ENCODE measurements around the gene ZMYND12. TPM values are rescaled to one million over a fixed set of nuclear protein-coding genes. Genes with fewer than 3 reads are reported as not detected.

The ZMYND12 gene
- total and polyA plus RNA-seq, 7 experiments from 2014 or later, result 0.14 to 1.6 (median 1.1) TPM

- intact Hi-C loops (cut with micrococcal nuclease), result no loop called here
- H3K27me3 Mint-ChIP-seq, result peaks cover 0 to 9% (median 0%) of the 10 kb centered on the region in 5 donors
- ATAC-seq, result no peak
- Histone ChIP-seq H3K4me3 (ENCODE audit: low read length) (no peak overlapping the region), H3K36me3 (ENCODE audit: control insufficient read depth in 2 of 3, insufficient read depth in 3 of 3, low read length in 3 of 3) (no peaks in the 10 kb centered on the region), H3K27ac (ENCODE audit: low read depth, low read length) (no peak overlapping the region), H3K27me3 (ENCODE audit: control insufficient read depth in 2 of 2, insufficient read depth in 2 of 2, low read length in 2 of 2) (peaks cover 0 to 3% of the 10 kb centered on the region in 2 donors), H3K9me3 (ENCODE audit: control insufficient read depth in 2 of 3, low read length in 3 of 3) (no peaks in the 10 kb centered on the region), H3K4me1 (ENCODE audit: control insufficient read depth in 2 of 2, insufficient read depth in 2 of 2, low read length in 2 of 2) (no peaks in the 10 kb centered on the region)
- no peaks in the 10 kb centered on the region for H3K9me3 Mint-ChIP-seq
- no peak overlapping the region for H3K4me3 Mint-ChIP-seq
- H3K27ac Mint-ChIP-seq, result no peak overlapping the region
- CTCF ChIA-PET, result interaction anchor here (1.4 kb wide), 1 partner anchor 260 kb away, joined by 3 read pairs; no protein-coding TSS in a partner anchor
- H3K36me3 Mint-ChIP-seq, result peaks cover 0 to 17% (median 0%) of the 10 kb centered on the region in 5 donors
- peaks cover 0 to 4% (median 0%) of the 10 kb centered on the region in 7 donors for H3K4me1 Mint-ChIP-seq
- POLR2A ChIA-PET, result interaction anchor here (0.7 kb wide), 1 partner anchor 22 kb away, joined by 3 read pairs; the partner anchor contains the start of gene ZMYND12
- no peak for DNase-seq
Observed at GRCh38 chr1:42433369-42433768, 22.5 kb downstream of the ZMYND12 start.

GRCh38 chr1:42432714-42433113, 23.1 kb downstream of the ZMYND12 start:
- DNase-seq, result no peak
- intact Hi-C loops (cut with micrococcal nuclease), result no loop called here
- Mint-ChIP-seq H3K9me3 (no peaks in the 10 kb centered on the region), H3K4me3 (no peak overlapping the region), H3K4me1 (peaks cover 0 to 4% (median 0%) of the 10 kb centered on the region in 7 donors), H3K36me3 (peaks cover 0 to 13% (median 0%) of the 10 kb centered on the region in 5 donors), H3K27ac (no peak overlapping the region), H3K27me3 (peaks cover 0 to 9% (median 0%) of the 10 kb centered on the region in 5 donors)
- Histone ChIP-seq H3K9me3 (ENCODE audit: control insufficient read depth in 2 of 3, low read length in 3 of 3) (no peaks in the 10 kb centered on the region), H3K27me3 (ENCODE audit: control insufficient read depth in 2 of 2, insufficient read depth in 2 of 2, low read length in 2 of 2) (peaks cover 0 to 3% of the 10 kb centered on the region in 2 donors), H3K27ac (ENCODE audit: low read depth, low read length) (no peak overlapping the region), H3K4me1 (ENCODE audit: control insufficient read depth in 2 of 2, insufficient read depth in 2 of 2, low read length in 2 of 2) (no peaks in the 10 kb centered on the region), H3K36me3 (ENCODE audit: control insufficient read depth in 2 of 3, insufficient read depth in 3 of 3, low read length in 3 of 3) (no peaks in the 10 kb centered on the region), H3K4me3 (ENCODE audit: low read length) (no peak overlapping the region)
- ATAC-seq, result no peak
- CTCF ChIA-PET, result interaction anchor here (1.4 kb wide), 1 partner anchor 259 kb away, joined by 3 read pairs; no protein-coding TSS in a partner anchor
- POLR2A ChIA-PET, result no interaction called here

GRCh38 chr1:42431514-42431913, 24.3 kb downstream of the ZMYND12 start:
- ChIA-PET CTCF (no interaction called here), POLR2A (no interaction called here)

GRCh38 chr1:42430286-42431135, 25.3 kb downstream of the ZMYND12 start:
- POLR2A ChIA-PET, result no interaction called here

More at GRCh38 chr1:42431514-42431913, 24.3 kb downstream of the ZMYND12 start:
- Mint-ChIP-seq H3K27ac (no peak overlapping the region), H3K4me1 (peaks cover 0 to 4% (median 0%) of the 10 kb centered on the region in 7 donors), H3K27me3 (peaks cover 0 to 4% (median 0%) of the 10 kb centered on the region in 5 donors), H3K4me3 (no peak overlapping the region), H3K9me3 (no peaks in the 10 kb centered on the region), H3K36me3 (peaks cover 0 to 9% (median 0%) of the 10 kb centered on the region in 5 donors)
- intact Hi-C loops (cut with micrococcal nuclease), result no loop called here
- H3K36me3 ChIP-seq (ENCODE audit: control insufficient read depth in 2 of 3, insufficient read depth in 3 of 3, low read length in 3 of 3), result no peaks in the 10 kb centered on the region
- no peak for ATAC-seq
- no peak overlapping the region for H3K4me3 ChIP-seq (ENCODE audit: low read length)
- no peak for DNase-seq
- no peaks in the 10 kb centered on the region for H3K4me1 ChIP-seq (ENCODE audit: control insufficient read depth in 2 of 2, insufficient read depth in 2 of 2, low read length in 2 of 2)
- H3K9me3 ChIP-seq (ENCODE audit: control insufficient read depth in 2 of 3, low read length in 3 of 3), result no peaks in the 10 kb centered on the region
- no peak overlapping the region for H3K27ac ChIP-seq (ENCODE audit: low read depth, low read length)
- peaks cover 0 to 3% of the 10 kb centered on the region in 2 donors for H3K27me3 ChIP-seq (ENCODE audit: control insufficient read depth in 2 of 2, insufficient read depth in 2 of 2, low read length in 2 of 2)

GRCh38 chr1:42429603-42430002, 26.2 kb downstream of the ZMYND12 start:
- no peak for ATAC-seq

More at GRCh38 chr1:42430286-42431135, 25.3 kb downstream of the ZMYND12 start:
- no peak overlapping the region for H3K4me3 Mint-ChIP-seq
- peaks cover 0 to 4% (median 0%) of the 10 kb centered on the region in 7 donors for H3K4me1 Mint-ChIP-seq
- H3K27me3 ChIP-seq (ENCODE audit: control insufficient read depth in 2 of 2, insufficient read depth in 2 of 2, low read length in 2 of 2), result no peaks in the 10 kb centered on the region
- peaks cover 0 to 9% (median 0%) of the 10 kb centered on the region in 5 donors for H3K36me3 Mint-ChIP-seq
- H3K27ac Mint-ChIP-seq, result peak overlapping the region in 1 of 9 donors; percentile 42
- intact Hi-C loops (cut with micrococcal nuclease), result no loop called here
- H3K9me3 Mint-ChIP-seq, result no peaks in the 10 kb centered on the region
- H3K4me1 ChIP-seq (ENCODE audit: control insufficient read depth in 2 of 2, insufficient read depth in 2 of 2, low read length in 2 of 2), result no peaks in the 10 kb centered on the region
- no peak overlapping the region for H3K27ac ChIP-seq (ENCODE audit: low read depth, low read length)
- no peak for ATAC-seq
- no peaks in the 10 kb centered on the region for H3K36me3 ChIP-seq (ENCODE audit: control insufficient read depth in 2 of 3, insufficient read depth in 3 of 3, low read length in 3 of 3)
- CTCF ChIA-PET, result no interaction called here
- H3K4me3 ChIP-seq (ENCODE audit: low read length), result no peak overlapping the region
- DNase-seq, result no peak
- no peaks in the 10 kb centered on the region for H3K9me3 ChIP-seq (ENCODE audit: control insufficient read depth in 2 of 3, low read length in 3 of 3)
- H3K27me3 Mint-ChIP-seq, result peaks cover 0 to 4% (median 0%) of the 10 kb centered on the region in 5 donors

GRCh38 chr1:42427240-42427639, 28.6 kb downstream of the ZMYND12 start:
- Mint-ChIP-seq H3K27me3 (peaks cover 0 to 12% (median 4%) of the 10 kb centered on the region in 5 donors), H3K36me3 (peaks cover 0 to 9% (median 0%) of the 10 kb centered on the region in 5 donors), H3K27ac (no peak overlapping the region), H3K9me3 (no peaks in the 10 kb centered on the region), H3K4me3 (no peak overlapping the region), H3K4me1 (peaks cover 0 to 4% (median 0%) of the 10 kb centered on the region in 7 donors)
- no peak for ATAC-seq
- H3K4me3 ChIP-seq (ENCODE audit: low read length), result no peak overlapping the region
- H3K4me1 ChIP-seq (ENCODE audit: control insufficient read depth in 2 of 2, insufficient read depth in 2 of 2, low read length in 2 of 2), result no peaks in the 10 kb centered on the region
- ChIA-PET CTCF (no interaction called here), POLR2A (no interaction called here)
- no peak overlapping the region for H3K27ac ChIP-seq (ENCODE audit: low read depth, low read length)
- H3K27me3 ChIP-seq (ENCODE audit: control insufficient read depth in 2 of 2, insufficient read depth in 2 of 2, low read length in 2 of 2), result no peaks in the 10 kb centered on the region
- intact Hi-C loops (cut with micrococcal nuclease), result no loop called here
- no peak for DNase-seq
- no peaks in the 10 kb centered on the region for H3K9me3 ChIP-seq (ENCODE audit: control insufficient read depth in 2 of 3, low read length in 3 of 3)
- no peaks in the 10 kb centered on the region for H3K36me3 ChIP-seq (ENCODE audit: control insufficient read depth in 2 of 3, insufficient read depth in 3 of 3, low read length in 3 of 3)

More at GRCh38 chr1:42429603-42430002, 26.2 kb downstream of the ZMYND12 start:
- intact Hi-C loops (cut with micrococcal nuclease), result no loop called here
- no peak overlapping the region for H3K4me3 ChIP-seq (ENCODE audit: low read length)
- H3K27ac ChIP-seq (ENCODE audit: low read depth, low read length), result no peak overlapping the region
- no peaks in the 10 kb centered on the region for H3K9me3 ChIP-seq (ENCODE audit: control insufficient read depth in 2 of 3, low read length in 3 of 3)
- H3K4me1 Mint-ChIP-seq, result peaks cover 0 to 4% (median 0%) of the 10 kb centered on the region in 7 donors
- CTCF ChIA-PET, result no interaction called here
- peaks cover 0 to 6% (median 0%) of the 10 kb centered on the region in 5 donors for H3K36me3 Mint-ChIP-seq
- no peak overlapping the region for H3K27ac Mint-ChIP-seq
- H3K36me3 ChIP-seq (ENCODE audit: control insufficient read depth in 2 of 3, insufficient read depth in 3 of 3, low read length in 3 of 3), result no peaks in the 10 kb centered on the region
- peaks cover 0 to 4% (median 4%) of the 10 kb centered on the region in 5 donors for H3K27me3 Mint-ChIP-seq
- POLR2A ChIA-PET, result no interaction called here
- no peaks in the 10 kb centered on the region for H3K9me3 Mint-ChIP-seq
- H3K4me3 Mint-ChIP-seq, result no peak overlapping the region
- no peaks in the 10 kb centered on the region for H3K4me1 ChIP-seq (ENCODE audit: control insufficient read depth in 2 of 2, insufficient read depth in 2 of 2, low read length in 2 of 2)
- H3K27me3 ChIP-seq (ENCODE audit: control insufficient read depth in 2 of 2, insufficient read depth in 2 of 2, low read length in 2 of 2), result no peaks in the 10 kb centered on the region
- no peak for DNase-seq
